H1 (cell line): ENCODE measurements around the gene POC1B. TPM values are rescaled to one million over a fixed set of nuclear protein-coding genes. Genes with fewer than 3 reads are reported as not detected.

Experiments used
- CTCF ChIA-PET: fragments of 300-600 bp; sonication (Branson Sonifier 250); formaldehyde crosslinking; loops from one replicate; lab custom pipeline; 2021; ENCODE audit not compliant: partially characterized antibody; lab: Charles Lee
- POLR2A ChIA-PET: fragments of 300-600 bp; sonication (Branson Sonifier 250); formaldehyde crosslinking; loops from one replicate; lab custom pipeline; 2021; ENCODE audit warnings: inconsistent platforms; ENCODE audit not compliant: partially characterized antibody; lab: Charles Lee
- DNase-seq, 2 experiments: peaks; one replicate each; pipeline versions ENCODE4 v3.0.0 to v3.0.0-alpha.2; 2010 to 2022; ENCODE audit warnings: low spot score in 2 of 2, low read depth in 1 of 2, mixed read lengths in 1 of 2
- FAIRE-seq: peaks from 2 replicates; lab custom pipeline; 2011; peaks lifted over from hg19 to GRCh38; lab: Jason Lieb, UNC
- H2AFZ ChIP-seq: 2 replicates; pipeline ENCODE4 v1.8.1; 2012; ENCODE audit warnings: low read length, inconsistent platforms
- H2AK5ac ChIP-seq: 2 replicates; pipeline ENCODE4 v1.6.1; 2013; ENCODE audit warnings: low read depth, low read length
- H2BK120ac ChIP-seq: replicated peaks from 2 replicates; pipeline ENCODE3; 2013; ENCODE audit warnings: low read depth, low read length, inconsistent platforms
- H2BK12ac ChIP-seq: 2 replicates; pipeline ENCODE4 v1.6.1; 2013; ENCODE audit warnings: low read depth, low read length
- H2BK15ac ChIP-seq: 2 replicates; pipeline ENCODE4 v1.6.1; 2013; ENCODE audit warnings: low read length
- H2BK20ac ChIP-seq: 2 replicates; pipeline ENCODE4 v1.6.1; 2013; ENCODE audit warnings: low read length
- H2BK5ac ChIP-seq: 2 replicates; pipeline ENCODE4 v1.6.1; 2013; ENCODE audit warnings: low read depth, low read length
- H3K14ac ChIP-seq: 2 replicates; pipeline ENCODE4 v1.6.1; 2013; ENCODE audit warnings: inconsistent platforms; ENCODE audit not compliant: insufficient read length
- H3K18ac ChIP-seq: 2 replicates; pipeline ENCODE4 v1.6.1; 2013; ENCODE audit warnings: low read length; ENCODE audit errors: extremely low read depth
- H3K23ac ChIP-seq: 2 replicates; pipeline ENCODE4 v1.6.1; 2013; ENCODE audit warnings: inconsistent platforms; ENCODE audit not compliant: insufficient read length
- H3K23me2 ChIP-seq: 2 replicates; pipeline ENCODE4 v1.6.1; 2013; ENCODE audit warnings: low read depth, low read length
- H3K27ac ChIP-seq: 2 replicates; pipeline ENCODE4 v1.6.1; 2011; ENCODE audit warnings: low read depth, low read length, inconsistent platforms
- H3K27me3 ChIP-seq, 4 experiments: replicated peaks in 1 of 4; 1 replicate in 1 of 4; 2 replicates in 3 of 4; pipeline versions ENCODE4 v1.6.1 to v1.8.1; 2011 to 2013; ENCODE audit warnings: low read length in 3 of 4, mild to moderate bottlenecking in 3 of 4, inconsistent platforms in 2 of 4, mixed read lengths in 2 of 4, moderate library complexity in 1 of 4; ENCODE audit not compliant: control insufficient read depth in 3 of 4, insufficient read depth in 3 of 4; ENCODE audit errors: extremely low read depth in 1 of 4
- H3K36me3 ChIP-seq, 4 experiments: 2 replicates each; pipeline versions ENCODE4 v1.6.1 to v1.8.1; 2011 to 2013; ENCODE audit warnings: mild to moderate bottlenecking in 4 of 4, low read length in 3 of 4, moderate library complexity in 2 of 4, control low read depth in 1 of 4, inconsistent platforms in 1 of 4; ENCODE audit not compliant: insufficient read depth in 4 of 4, control insufficient read depth in 2 of 4
- H3K4ac ChIP-seq: replicated peaks from 2 replicates; pipeline ENCODE3; 2013; ENCODE audit warnings: low read length, low read depth, mixed read lengths, inconsistent platforms; ENCODE audit not compliant: insufficient read length
- H3K4me1 ChIP-seq, 4 experiments: replicated peaks in 1 of 4; 1 replicate in 1 of 4; 2 replicates in 3 of 4; pipeline versions ENCODE4 v1.6.1 to v1.8.1; 2011 to 2013; ENCODE audit warnings: low read length in 3 of 4, inconsistent platforms in 2 of 4, mixed read lengths in 1 of 4; ENCODE audit not compliant: insufficient read depth in 4 of 4, control insufficient read depth in 3 of 4
- H3K4me2 ChIP-seq, 2 experiments: 2 replicates each; pipeline versions ENCODE4 v1.6.1 to v1.8.1; 2011 to 2013; ENCODE audit warnings: low read depth in 2 of 2, low read length in 2 of 2, control low read depth in 1 of 2, inconsistent platforms in 1 of 2, mild to moderate bottlenecking in 1 of 2; ENCODE audit not compliant: insufficient read depth in 1 of 2
- H3K4me3 ChIP-seq, 4 experiments: fragments of 200-600, 300-600 bp in 1 of 4; sonication (generic), shearing (Covaris generic), sonication (Bioruptor Twin) in 1 of 4; 2 replicates each; pipeline versions ENCODE4 v1.5.1 to v1.8.1; 2011 to 2016; ENCODE audit warnings: low read length in 4 of 4, low read depth in 3 of 4, control low read depth in 2 of 4, inconsistent platforms in 2 of 4, mild to moderate bottlenecking in 2 of 4, mixed read lengths in 1 of 4, moderate library complexity in 1 of 4; ENCODE audit not compliant: insufficient read depth in 2 of 4; ENCODE audit errors: extremely low read depth in 1 of 4
- H3K56ac ChIP-seq: replicated peaks from 2 replicates; pipeline ENCODE3; 2013; ENCODE audit warnings: low read depth, mild to moderate bottlenecking, mixed read lengths, low read length, inconsistent platforms; ENCODE audit not compliant: insufficient read length
- H3K79me1 ChIP-seq: 2 replicates; pipeline ENCODE4 v1.6.1; 2013; ENCODE audit warnings: low read depth, low read length, control low read depth
- H3K79me2 ChIP-seq, 2 experiments: 2 replicates each; pipeline versions ENCODE4 v1.6.1 to v1.8.1; 2012 to 2013; ENCODE audit warnings: low read length in 2 of 2, mild to moderate bottlenecking in 2 of 2, inconsistent platforms in 1 of 2; ENCODE audit not compliant: insufficient read depth in 2 of 2, control insufficient read depth in 1 of 2
- H3K9ac ChIP-seq, 4 experiments: replicated peaks in 1 of 4; 1 replicate in 1 of 4; 2 replicates in 3 of 4; pipeline versions ENCODE4 v1.6.1 to v1.8.1; 2011 to 2013; ENCODE audit warnings: low read depth in 3 of 4, low read length in 3 of 4, control low read depth in 2 of 4, mild to moderate bottlenecking in 2 of 4, moderate library complexity in 2 of 4, inconsistent platforms in 1 of 4; ENCODE audit errors: extremely low read depth in 1 of 4
- H3K9me3 ChIP-seq, 2 experiments: 2 replicates each; pipeline versions ENCODE4 v1.6.1 to v1.8.1; 2012 to 2013; ENCODE audit warnings: mild to moderate bottlenecking in 2 of 2, moderate library complexity in 2 of 2, control low read depth in 1 of 2, inconsistent platforms in 1 of 2, low read depth in 1 of 2, low read length in 1 of 2, mixed read lengths in 1 of 2; ENCODE audit not compliant: insufficient read depth in 2 of 2
- H4K20me1 ChIP-seq, 2 experiments: replicated peaks in 1 of 2; 2 replicates each; pipeline versions ENCODE3 to v1.8.1; 2011 to 2013; ENCODE audit warnings: inconsistent platforms in 2 of 2, low read length in 2 of 2, mild to moderate bottlenecking in 1 of 2; ENCODE audit not compliant: insufficient read depth in 2 of 2, control insufficient read depth in 1 of 2
- H4K5ac ChIP-seq: 2 replicates; pipeline ENCODE4 v1.6.1; 2013; ENCODE audit warnings: low read length, low read depth, mixed read lengths, inconsistent platforms; ENCODE audit not compliant: insufficient read length
- H4K8ac ChIP-seq: 2 replicates; pipeline ENCODE4 v1.8.0; 2013; ENCODE audit warnings: mild to moderate bottlenecking, moderate library complexity, low read length, inconsistent platforms; ENCODE audit not compliant: insufficient read depth; ENCODE audit errors: extremely low read depth
- H4K91ac ChIP-seq: replicated peaks from 2 replicates; pipeline ENCODE3; 2013; ENCODE audit warnings: low read length, mixed read lengths, inconsistent platforms; ENCODE audit not compliant: insufficient read length
- ASH2L ChIP-seq: fragments of 200-600, 300-600 bp; sonication (generic); IDR thresholded peaks from one replicate; pipeline ENCODE4 v1.7.1; 2017; ENCODE audit warnings: low read length
- JUN ChIP-seq: IDR thresholded peaks from 2 replicates; pipeline ENCODE4 v1.6.1; 2011; ENCODE audit warnings: low read depth, mild to moderate bottlenecking, improper control_type of control experiment, low read length
- SP2 ChIP-seq: IDR thresholded peaks from 2 replicates; pipeline ENCODE4 v1.6.1; 2012; ENCODE audit warnings: mild to moderate bottlenecking, low read length, inconsistent platforms
- WGBS, 2 experiments: shearing (Covaris generic) in 1 of 2; methylation state at CpG; one replicate each; pipeline versions ENCODE4 v1.1.6 to v1.1.7; 2013 to 2015; ENCODE audit warnings: low lambda C conversion rate in 2 of 2, mixed read lengths in 2 of 2, inconsistent platforms in 1 of 2, low coverage in 1 of 2, missing lambda C conversion rate in 1 of 2; ENCODE audit not compliant: insufficient replicate concordance in 2 of 2, insufficient coverage in 1 of 2, insufficient read length in 1 of 2; ENCODE audit errors: extremely low coverage in 1 of 2, missing lambda C conversion rate in 1 of 2; 5-methylcytosine and 5-hydroxymethylcytosine counted together
- polyA plus RNA-seq, 7 experiments: library from polyadenylated mRNA; depleted of rRNA in 3 of 7; stranded (reverse) in 5 of 7; unstranded in 2 of 7; fragments of >200 nt in 5 of 7; fragments of 200-250 nt in 2 of 7; gene quantifications; 1 replicate in 5 of 7; 2 replicates in 1 of 7; 4 replicates in 1 of 7; pipeline versions ENCODE4 v1.2.1 to v1.2.3, GENCODE V29; 2011 to 2013; ENCODE audit warnings: missing spikeins in 2 of 7, mixed read lengths in 2 of 7
- total RNA-seq: library from RNA; stranded (reverse); fragmentation: NEBNext Ultra II Directional; extraction: Animal tissue kit (Norgen Biotek cat#: 25700); gene quantifications from 2 replicates; pipeline ENCODE4 v1.2.1, GENCODE V29; 2021

POC1B gene
- total and polyA plus RNA-seq, 2 of the 8 experiments (the other 6 are each of a cell fraction or from before 2014, with no cell fraction given), result 7.5 to 16.3 TPM

DNA sequence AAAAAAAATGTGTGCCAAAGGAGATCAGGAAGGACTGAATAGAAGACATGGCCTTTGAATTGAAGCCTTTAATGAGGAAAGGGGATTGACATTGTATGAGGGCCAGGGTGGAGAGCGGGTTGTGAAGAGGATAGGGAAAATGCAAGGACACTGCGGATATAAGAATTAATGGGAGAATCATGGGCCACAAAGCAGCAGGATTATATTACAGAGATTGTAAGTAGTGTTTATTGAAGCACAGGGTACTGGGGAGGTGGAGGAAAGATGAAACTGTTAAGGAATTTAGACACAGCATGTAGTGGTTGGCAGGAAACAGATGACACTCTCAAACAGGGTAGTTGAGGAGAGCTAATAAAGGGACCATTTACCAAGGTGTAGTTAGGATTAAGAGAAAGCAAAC, 16.4 kb upstream of the POC1B start:
- Histone ChIP-seq H3K23me2 (no peaks in the 10 kb centered on the region), H3K23ac (no peak overlapping the region), H4K91ac (no peak overlapping the region), H2AK5ac (no peak overlapping the region), H3K4ac (no peak overlapping the region), H3K9me3 (no peaks in the 10 kb centered on the region), H4K8ac (no peak overlapping the region), H4K5ac (no peak overlapping the region), H2BK12ac (no peak overlapping the region), H3K27ac (no peak overlapping the region), H3K27me3 (no peaks in the 10 kb centered on the region), H2AFZ (no peak overlapping the region), H3K36me3 (no peaks in the 10 kb centered on the region), H3K4me2 (no peak overlapping the region), H3K4me3 (no peak overlapping the region), H2BK120ac (no peak overlapping the region), H3K79me1 (no peaks in the 10 kb centered on the region), H3K79me2 (no peaks in the 10 kb centered on the region), H3K14ac (no peak overlapping the region), H3K4me1 (no peaks in the 10 kb centered on the region; a peak in 1 of 7 replicates), H2BK5ac (no peak overlapping the region), H3K56ac (no peak overlapping the region), H4K20me1 (no peaks in the 10 kb centered on the region), H2BK15ac (no peak overlapping the region), H2BK20ac (no peak overlapping the region), H3K18ac (no peak overlapping the region), H3K9ac (no peak overlapping the region)
- DNase-seq, result no peak
- FAIRE-seq, result no peak
- no peak for TF ChIP-seq JUN
- TF ChIP-seq SP2, result no peak
- TF ChIP-seq ASH2L, result no peak
- 75% methylated on average over 2 of the region's 2 CpGs; no CpG with 5 or more reads in 1 of the 2 experiments for WGBS, 2 experiments
- CTCF ChIA-PET, result interaction anchor here (0.6 to 1.8 kb wide), 15 partner anchors 8 to 733 kb away, joined by 3 to 8 read pairs (median 3); no protein-coding TSS in a partner anchor
- POLR2A ChIA-PET, result no interaction called here
